Neural cell (in vitro differentiated cells): ENCODE results near the gene CPEB1.

ENCODE experiments used
- EP300 ChIP-seq: fragments of 450-650 bp; conservative IDR thresholded peaks from 2 replicates; pipeline ENCODE4 v1.6.1; 2014; ENCODE audit warnings: antibody characterized with exemption, mild to moderate bottlenecking, moderate library complexity; ENCODE audit not compliant: poor library complexity, severe bottlenecking
- EZH2 ChIP-seq: fragments of 200-600, 300-800 bp; shearing (Covaris generic), sonication (generic); IDR thresholded peaks from 2 replicates; pipeline ENCODE4 v1.6.1; 2014; ENCODE audit warnings: antibody characterized with exemption, low read length, borderline replicate concordance, mild to moderate bottlenecking; ENCODE audit not compliant: insufficient read depth, poor library complexity, severe bottlenecking
- MXI1 ChIP-seq: fragments of 450-650 bp; conservative IDR thresholded peaks from 2 replicates; pipeline ENCODE4 v1.6.1; 2014; ENCODE audit warnings: antibody characterized with exemption, mild to moderate bottlenecking; ENCODE audit not compliant: poor library complexity, severe bottlenecking
- POLR2AphosphoS5 ChIP-seq: IDR thresholded peaks from 2 replicates; pipeline ENCODE4 v1.6.1; 2012
- RAD21 ChIP-seq: fragments of 450-650 bp; conservative IDR thresholded peaks from 2 replicates; pipeline ENCODE4 v1.6.1; 2014; ENCODE audit warnings: antibody characterized with exemption, mild to moderate bottlenecking, moderate library complexity
- TAF1 ChIP-seq: IDR thresholded peaks from 2 replicates; pipeline ENCODE4 v1.6.1; 2012; ENCODE audit warnings: low read depth
- TF ChIP-seq, protein P1 (sequence below): fragments of 450-650 bp; IDR thresholded peaks from 2 replicates; pipeline ENCODE4 v1.5.1; 2014; ENCODE audit warnings: antibody characterized with exemption, mild to moderate bottlenecking, moderate library complexity; ENCODE audit not compliant: poor library complexity, severe bottlenecking
- TF ChIP-seq, protein P2 (sequence below): IDR thresholded peaks from 2 replicates; pipeline ENCODE4 v1.6.1; 2012; ENCODE audit warnings: borderline replicate concordance

DNA sequence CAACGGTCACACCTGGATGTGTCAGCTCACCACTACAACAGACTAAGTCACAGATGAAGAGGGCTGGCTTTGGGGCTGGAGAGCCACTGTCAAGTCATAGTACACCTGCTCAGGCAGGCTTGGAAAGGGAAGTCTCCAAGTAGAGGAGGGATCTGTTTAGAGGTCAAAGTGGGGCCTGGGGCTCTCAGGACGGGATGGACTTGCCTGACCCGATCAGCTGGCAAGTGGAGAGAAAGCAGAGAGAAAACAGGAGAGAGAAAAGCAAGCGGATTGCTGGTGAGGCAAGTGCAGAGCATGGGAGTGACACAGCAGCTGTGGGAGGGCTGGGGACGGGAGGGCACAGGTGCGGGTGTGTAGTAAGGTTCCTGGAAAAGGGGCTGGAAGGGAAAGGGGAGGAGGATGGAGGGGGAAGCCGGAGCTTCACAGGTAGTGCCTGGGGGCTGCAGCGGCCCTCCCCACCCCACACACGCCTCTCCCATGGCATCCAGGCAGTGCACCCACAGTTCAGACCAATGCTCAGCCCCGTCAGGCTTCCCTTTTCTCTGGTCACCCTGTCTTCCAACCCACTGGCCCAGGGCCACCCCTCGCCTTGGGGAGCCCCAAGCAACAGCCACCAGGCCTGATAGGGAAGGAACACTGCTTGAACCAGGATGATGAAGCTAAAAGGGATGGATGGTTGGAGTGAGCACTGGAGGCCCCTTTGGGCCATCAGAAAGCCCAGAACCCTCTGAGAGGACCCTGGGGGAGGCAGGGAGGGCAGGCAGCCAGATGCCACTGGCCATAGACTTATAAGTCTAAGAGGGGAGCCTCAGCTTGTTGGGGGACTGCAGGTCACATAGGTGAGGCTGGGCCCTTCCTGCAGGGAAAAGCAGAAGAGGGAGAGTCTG, 115.4 kb downstream of the CPEB1 start:
- TF ChIP-seq EZH2: no peak
- TF ChIP-seq, protein P1, sequence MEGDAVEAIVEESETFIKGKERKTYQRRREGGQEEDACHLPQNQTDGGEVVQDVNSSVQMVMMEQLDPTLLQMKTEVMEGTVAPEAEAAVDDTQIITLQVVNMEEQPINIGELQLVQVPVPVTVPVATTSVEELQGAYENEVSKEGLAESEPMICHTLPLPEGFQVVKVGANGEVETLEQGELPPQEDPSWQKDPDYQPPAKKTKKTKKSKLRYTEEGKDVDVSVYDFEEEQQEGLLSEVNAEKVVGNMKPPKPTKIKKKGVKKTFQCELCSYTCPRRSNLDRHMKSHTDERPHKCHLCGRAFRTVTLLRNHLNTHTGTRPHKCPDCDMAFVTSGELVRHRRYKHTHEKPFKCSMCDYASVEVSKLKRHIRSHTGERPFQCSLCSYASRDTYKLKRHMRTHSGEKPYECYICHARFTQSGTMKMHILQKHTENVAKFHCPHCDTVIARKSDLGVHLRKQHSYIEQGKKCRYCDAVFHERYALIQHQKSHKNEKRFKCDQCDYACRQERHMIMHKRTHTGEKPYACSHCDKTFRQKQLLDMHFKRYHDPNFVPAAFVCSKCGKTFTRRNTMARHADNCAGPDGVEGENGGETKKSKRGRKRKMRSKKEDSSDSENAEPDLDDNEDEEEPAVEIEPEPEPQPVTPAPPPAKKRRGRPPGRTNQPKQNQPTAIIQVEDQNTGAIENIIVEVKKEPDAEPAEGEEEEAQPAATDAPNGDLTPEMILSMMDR: no peak
- no peak for TF ChIP-seq EP300
- TF ChIP-seq POLR2AphosphoS5: no peak
- TF ChIP-seq, protein P2, sequence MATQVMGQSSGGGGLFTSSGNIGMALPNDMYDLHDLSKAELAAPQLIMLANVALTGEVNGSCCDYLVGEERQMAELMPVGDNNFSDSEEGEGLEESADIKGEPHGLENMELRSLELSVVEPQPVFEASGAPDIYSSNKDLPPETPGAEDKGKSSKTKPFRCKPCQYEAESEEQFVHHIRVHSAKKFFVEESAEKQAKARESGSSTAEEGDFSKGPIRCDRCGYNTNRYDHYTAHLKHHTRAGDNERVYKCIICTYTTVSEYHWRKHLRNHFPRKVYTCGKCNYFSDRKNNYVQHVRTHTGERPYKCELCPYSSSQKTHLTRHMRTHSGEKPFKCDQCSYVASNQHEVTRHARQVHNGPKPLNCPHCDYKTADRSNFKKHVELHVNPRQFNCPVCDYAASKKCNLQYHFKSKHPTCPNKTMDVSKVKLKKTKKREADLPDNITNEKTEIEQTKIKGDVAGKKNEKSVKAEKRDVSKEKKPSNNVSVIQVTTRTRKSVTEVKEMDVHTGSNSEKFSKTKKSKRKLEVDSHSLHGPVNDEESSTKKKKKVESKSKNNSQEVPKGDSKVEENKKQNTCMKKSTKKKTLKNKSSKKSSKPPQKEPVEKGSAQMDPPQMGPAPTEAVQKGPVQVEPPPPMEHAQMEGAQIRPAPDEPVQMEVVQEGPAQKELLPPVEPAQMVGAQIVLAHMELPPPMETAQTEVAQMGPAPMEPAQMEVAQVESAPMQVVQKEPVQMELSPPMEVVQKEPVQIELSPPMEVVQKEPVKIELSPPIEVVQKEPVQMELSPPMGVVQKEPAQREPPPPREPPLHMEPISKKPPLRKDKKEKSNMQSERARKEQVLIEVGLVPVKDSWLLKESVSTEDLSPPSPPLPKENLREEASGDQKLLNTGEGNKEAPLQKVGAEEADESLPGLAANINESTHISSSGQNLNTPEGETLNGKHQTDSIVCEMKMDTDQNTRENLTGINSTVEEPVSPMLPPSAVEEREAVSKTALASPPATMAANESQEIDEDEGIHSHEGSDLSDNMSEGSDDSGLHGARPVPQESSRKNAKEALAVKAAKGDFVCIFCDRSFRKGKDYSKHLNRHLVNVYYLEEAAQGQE: no peak
- TF ChIP-seq TAF1: no peak
- TF ChIP-seq MXI1: no peak
- TF ChIP-seq RAD21: no peak
